PFSK-1 (cell line): ENCODE results near the gene TSPAN5.

ENCODE experiments used
- POLR2AphosphoS5 ChIP-seq: IDR thresholded peaks from 2 replicates; pipeline ENCODE4 v1.6.1; 2012; ENCODE audit warnings: low read depth, mild to moderate bottlenecking, control low read depth, low read length, moderate library complexity
- TF ChIP-seq, protein P1 (sequence below), 2 experiments: IDR thresholded peaks; 2 replicates each; pipeline versions ENCODE4 v1.6.1 to v1.8.0; 2011 to 2012; ENCODE audit warnings: low read depth in 2 of 2, low read length in 2 of 2, control low read depth in 1 of 2, inconsistent platforms in 1 of 2, mild to moderate bottlenecking in 1 of 2, moderate library complexity in 1 of 2; ENCODE audit not compliant: insufficient read depth in 1 of 2

- TF ChIP-seq, protein P1, sequence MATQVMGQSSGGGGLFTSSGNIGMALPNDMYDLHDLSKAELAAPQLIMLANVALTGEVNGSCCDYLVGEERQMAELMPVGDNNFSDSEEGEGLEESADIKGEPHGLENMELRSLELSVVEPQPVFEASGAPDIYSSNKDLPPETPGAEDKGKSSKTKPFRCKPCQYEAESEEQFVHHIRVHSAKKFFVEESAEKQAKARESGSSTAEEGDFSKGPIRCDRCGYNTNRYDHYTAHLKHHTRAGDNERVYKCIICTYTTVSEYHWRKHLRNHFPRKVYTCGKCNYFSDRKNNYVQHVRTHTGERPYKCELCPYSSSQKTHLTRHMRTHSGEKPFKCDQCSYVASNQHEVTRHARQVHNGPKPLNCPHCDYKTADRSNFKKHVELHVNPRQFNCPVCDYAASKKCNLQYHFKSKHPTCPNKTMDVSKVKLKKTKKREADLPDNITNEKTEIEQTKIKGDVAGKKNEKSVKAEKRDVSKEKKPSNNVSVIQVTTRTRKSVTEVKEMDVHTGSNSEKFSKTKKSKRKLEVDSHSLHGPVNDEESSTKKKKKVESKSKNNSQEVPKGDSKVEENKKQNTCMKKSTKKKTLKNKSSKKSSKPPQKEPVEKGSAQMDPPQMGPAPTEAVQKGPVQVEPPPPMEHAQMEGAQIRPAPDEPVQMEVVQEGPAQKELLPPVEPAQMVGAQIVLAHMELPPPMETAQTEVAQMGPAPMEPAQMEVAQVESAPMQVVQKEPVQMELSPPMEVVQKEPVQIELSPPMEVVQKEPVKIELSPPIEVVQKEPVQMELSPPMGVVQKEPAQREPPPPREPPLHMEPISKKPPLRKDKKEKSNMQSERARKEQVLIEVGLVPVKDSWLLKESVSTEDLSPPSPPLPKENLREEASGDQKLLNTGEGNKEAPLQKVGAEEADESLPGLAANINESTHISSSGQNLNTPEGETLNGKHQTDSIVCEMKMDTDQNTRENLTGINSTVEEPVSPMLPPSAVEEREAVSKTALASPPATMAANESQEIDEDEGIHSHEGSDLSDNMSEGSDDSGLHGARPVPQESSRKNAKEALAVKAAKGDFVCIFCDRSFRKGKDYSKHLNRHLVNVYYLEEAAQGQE (IDR thresholded peaks at IDR 0.05; ENCODE audit: insufficient read depth in 1 of 2, low read depth in 2 of 2, low read length in 2 of 2): no peak
- TF ChIP-seq POLR2AphosphoS5: no peak
Observed at GRCh38 chr4:98689507-98690174, 31.2 kb upstream of the TSPAN5 start.
